ENCODE measurements around the gene CCDC192. TPM values are rescaled to one million over a fixed set of nuclear protein-coding genes. Genes with fewer than 3 reads are reported as not detected.

CCDC192 gene
- total and polyA plus RNA-seq, 2 donors: 0.09 to 0.11 TPM

GRCh38 chr5:127922603-127923002 lies 219.4 kb downstream of the CCDC192 start:
- Histone ChIP-seq H3K4me3 (ENCODE audit: low read length in 2 of 2) (no peak overlapping the region), H3K27me3 (ENCODE audit: control insufficient read depth in 2 of 2, insufficient read depth in 1 of 2, low read length in 1 of 2) (no peaks in the 10 kb centered on the region), H3K36me3 (ENCODE audit: control insufficient read depth in 2 of 2, insufficient read depth in 2 of 2, low read length in 1 of 2) (no peaks in the 10 kb centered on the region), H3K27ac (ENCODE audit: low read depth in 1 of 2, low read length in 1 of 2) (no peak overlapping the region), H3K9me3 (ENCODE audit: control insufficient read depth in 2 of 2, insufficient read depth in 1 of 2, low read length in 1 of 2) (no peaks in the 10 kb centered on the region), H3K4me1 (ENCODE audit: control insufficient read depth in 2 of 2, insufficient read depth in 2 of 2, low read length in 2 of 2) (no peaks in the 10 kb centered on the region)
- 95% methylated on average over 2 of the region's 2 CpGs for WGBS
- DNase-seq (ENCODE audit: low read depth in 6 of 9, low spot score in 9 of 9): no peak

DNA sequence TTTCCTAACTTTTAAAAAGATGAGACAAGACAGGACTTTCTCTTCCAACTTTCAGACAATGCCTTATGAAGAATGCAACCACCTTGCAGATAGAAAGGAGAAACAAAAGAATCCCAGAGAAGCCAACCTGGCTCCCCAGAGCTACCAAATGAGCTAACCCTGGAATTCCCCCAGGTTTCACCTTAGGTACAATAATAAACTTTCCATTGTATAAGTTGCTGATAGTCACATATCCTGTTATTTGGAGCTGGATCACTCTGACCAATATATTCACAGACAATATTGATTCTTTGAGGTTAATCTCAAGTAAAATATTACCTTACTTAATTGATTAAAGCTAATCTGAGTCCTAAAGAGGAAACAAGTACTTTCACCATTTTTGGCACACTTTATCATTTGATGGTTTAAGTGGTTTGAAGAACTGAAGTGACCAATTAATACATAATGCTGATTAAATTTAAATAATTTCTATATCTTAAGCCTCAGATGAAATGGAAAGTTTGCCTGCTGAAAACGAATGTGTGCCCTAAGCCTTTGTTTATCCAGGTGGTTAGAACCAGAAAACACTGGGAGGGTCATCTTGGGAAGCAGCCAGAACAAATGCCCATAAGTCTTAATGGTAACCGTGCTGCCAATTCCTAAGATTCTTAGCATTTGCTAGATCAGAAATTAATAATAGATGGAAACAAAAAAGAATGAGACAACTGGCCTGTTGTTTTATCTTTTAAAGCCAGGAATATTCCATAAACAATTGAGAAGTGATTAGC lies 220.8 kb downstream of the CCDC192 start:
- Histone ChIP-seq H3K36me3 (ENCODE audit: control insufficient read depth in 2 of 2, insufficient read depth in 2 of 2, low read length in 1 of 2) (no peaks in the 10 kb centered on the region), H3K9me3 (ENCODE audit: control insufficient read depth in 2 of 2, insufficient read depth in 1 of 2, low read length in 1 of 2) (no peaks in the 10 kb centered on the region), H3K27ac (ENCODE audit: low read depth in 1 of 2, low read length in 1 of 2) (no peak overlapping the region), H3K4me3 (ENCODE audit: low read length in 2 of 2) (no peak overlapping the region), H3K4me1 (ENCODE audit: control insufficient read depth in 2 of 2, insufficient read depth in 2 of 2, low read length in 2 of 2) (no peaks in the 10 kb centered on the region), H3K27me3 (ENCODE audit: control insufficient read depth in 2 of 2, insufficient read depth in 1 of 2, low read length in 1 of 2) (no peaks in the 10 kb centered on the region)
- no peak for DNase-seq (ENCODE audit: low read depth in 6 of 9, low spot score in 9 of 9)
- 93% methylated on average over 2 of the region's 2 CpGs for WGBS

- H3K27ac ChIP-seq (ENCODE audit: low read depth in 1 of 2, low read length in 1 of 2): no peak overlapping the region
- no peak for DNase-seq (ENCODE audit: low read depth in 6 of 9, low spot score in 9 of 9)
- H3K36me3 ChIP-seq (ENCODE audit: control insufficient read depth in 2 of 2, insufficient read depth in 2 of 2, low read length in 1 of 2): no peaks in the 10 kb centered on the region
- H3K9me3 ChIP-seq (ENCODE audit: control insufficient read depth in 2 of 2, insufficient read depth in 1 of 2, low read length in 1 of 2): no peaks in the 10 kb centered on the region
- no peaks in the 10 kb centered on the region for H3K27me3 ChIP-seq (ENCODE audit: control insufficient read depth in 2 of 2, insufficient read depth in 1 of 2, low read length in 1 of 2)
- WGBS: 99% methylated on average over 1 of the region's 1 CpG
- H3K4me3 ChIP-seq (ENCODE audit: low read length in 2 of 2): no peak overlapping the region
- H3K4me1 ChIP-seq (ENCODE audit: control insufficient read depth in 2 of 2, insufficient read depth in 2 of 2, low read length in 2 of 2): no peaks in the 10 kb centered on the region
Observed at GRCh38 chr5:127924606-127925005, 221.4 kb downstream of the CCDC192 start.

DNA sequence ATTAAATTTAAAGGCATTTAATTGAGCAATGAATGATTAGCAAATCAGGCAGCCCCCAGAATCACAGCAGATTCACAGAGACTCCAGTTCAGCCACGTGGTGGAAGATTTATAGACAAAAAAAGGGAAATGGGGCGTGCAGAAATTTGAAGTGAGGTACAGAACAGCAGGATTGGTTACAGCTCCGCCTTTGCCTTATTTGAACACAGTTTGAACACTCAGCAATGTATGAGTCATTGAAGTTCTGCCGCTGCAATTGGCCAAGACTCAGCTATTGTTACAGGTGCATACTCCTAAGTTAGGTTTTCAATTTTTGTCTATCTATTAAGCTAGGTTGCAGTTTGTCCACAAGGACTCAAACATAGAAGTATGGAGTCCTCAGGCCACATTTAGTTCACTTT lies 222.7 kb downstream of the CCDC192 start:
- Histone ChIP-seq H3K4me1 (ENCODE audit: control insufficient read depth in 2 of 2, insufficient read depth in 2 of 2, low read length in 2 of 2) (no peaks in the 10 kb centered on the region), H3K27ac (ENCODE audit: low read depth in 1 of 2, low read length in 1 of 2) (no peak overlapping the region), H3K27me3 (ENCODE audit: control insufficient read depth in 2 of 2, insufficient read depth in 1 of 2, low read length in 1 of 2) (no peaks in the 10 kb centered on the region), H3K9me3 (ENCODE audit: control insufficient read depth in 2 of 2, insufficient read depth in 1 of 2, low read length in 1 of 2) (no peaks in the 10 kb centered on the region), H3K36me3 (ENCODE audit: control insufficient read depth in 2 of 2, insufficient read depth in 2 of 2, low read length in 1 of 2) (no peaks in the 10 kb centered on the region), H3K4me3 (ENCODE audit: low read length in 2 of 2) (no peak overlapping the region)
- DNase-seq (ENCODE audit: low read depth in 6 of 9, low spot score in 9 of 9): no peak
- WGBS: 58% methylated on average over 4 of the region's 4 CpGs

GRCh38 chr5:127926974-127927373 lies 223.8 kb downstream of the CCDC192 start:
- no peaks in the 10 kb centered on the region for H3K36me3 ChIP-seq (ENCODE audit: control insufficient read depth in 2 of 2, insufficient read depth in 2 of 2, low read length in 1 of 2)
- DNase-seq (ENCODE audit: low read depth in 6 of 9, low spot score in 9 of 9): no peak
- H3K9me3 ChIP-seq (ENCODE audit: control insufficient read depth in 2 of 2, insufficient read depth in 1 of 2, low read length in 1 of 2): no peaks in the 10 kb centered on the region
- WGBS: 99% methylated on average over 3 of the region's 3 CpGs
- no peaks in the 10 kb centered on the region for H3K4me1 ChIP-seq (ENCODE audit: control insufficient read depth in 2 of 2, insufficient read depth in 2 of 2, low read length in 2 of 2)
- H3K4me3 ChIP-seq (ENCODE audit: low read length in 2 of 2): no peak overlapping the region
- H3K27me3 ChIP-seq (ENCODE audit: control insufficient read depth in 2 of 2, insufficient read depth in 1 of 2, low read length in 1 of 2): no peaks in the 10 kb centered on the region
- no peak overlapping the region for H3K27ac ChIP-seq (ENCODE audit: low read depth in 1 of 2, low read length in 1 of 2)

GRCh38 chr5:127928053-127928452 lies 224.9 kb downstream of the CCDC192 start:
- WGBS: 98% methylated on average over 4 of the region's 4 CpGs
- H3K36me3 ChIP-seq (ENCODE audit: control insufficient read depth in 2 of 2, insufficient read depth in 2 of 2, low read length in 1 of 2): no peaks in the 10 kb centered on the region
- H3K27ac ChIP-seq (ENCODE audit: low read depth in 1 of 2, low read length in 1 of 2): no peak overlapping the region

GRCh38 chr5:127930311-127930710 lies 227.1 kb downstream of the CCDC192 start:
- Histone ChIP-seq H3K4me3 (ENCODE audit: low read length in 2 of 2) (no peak overlapping the region), H3K36me3 (ENCODE audit: control insufficient read depth in 2 of 2, insufficient read depth in 2 of 2, low read length in 1 of 2) (no peaks in the 10 kb centered on the region), H3K27me3 (ENCODE audit: control insufficient read depth in 2 of 2, insufficient read depth in 1 of 2, low read length in 1 of 2) (no peaks in the 10 kb centered on the region), H3K9me3 (ENCODE audit: control insufficient read depth in 2 of 2, insufficient read depth in 1 of 2, low read length in 1 of 2) (no peaks in the 10 kb centered on the region), H3K4me1 (ENCODE audit: control insufficient read depth in 2 of 2, insufficient read depth in 2 of 2, low read length in 2 of 2) (no peaks in the 10 kb centered on the region), H3K27ac (ENCODE audit: low read depth in 1 of 2, low read length in 1 of 2) (no peak overlapping the region)
- DNase-seq (ENCODE audit: low read depth in 6 of 9, low spot score in 9 of 9): no peak

More at GRCh38 chr5:127928053-127928452, 224.9 kb downstream of the CCDC192 start:
- Histone ChIP-seq H3K4me1 (ENCODE audit: control insufficient read depth in 2 of 2, insufficient read depth in 2 of 2, low read length in 2 of 2) (no peaks in the 10 kb centered on the region), H3K4me3 (ENCODE audit: low read length in 2 of 2) (no peak overlapping the region), H3K9me3 (ENCODE audit: control insufficient read depth in 2 of 2, insufficient read depth in 1 of 2, low read length in 1 of 2) (no peaks in the 10 kb centered on the region), H3K27me3 (ENCODE audit: control insufficient read depth in 2 of 2, insufficient read depth in 1 of 2, low read length in 1 of 2) (no peaks in the 10 kb centered on the region)
- no peak for DNase-seq (ENCODE audit: low read depth in 6 of 9, low spot score in 9 of 9)

DNA sequence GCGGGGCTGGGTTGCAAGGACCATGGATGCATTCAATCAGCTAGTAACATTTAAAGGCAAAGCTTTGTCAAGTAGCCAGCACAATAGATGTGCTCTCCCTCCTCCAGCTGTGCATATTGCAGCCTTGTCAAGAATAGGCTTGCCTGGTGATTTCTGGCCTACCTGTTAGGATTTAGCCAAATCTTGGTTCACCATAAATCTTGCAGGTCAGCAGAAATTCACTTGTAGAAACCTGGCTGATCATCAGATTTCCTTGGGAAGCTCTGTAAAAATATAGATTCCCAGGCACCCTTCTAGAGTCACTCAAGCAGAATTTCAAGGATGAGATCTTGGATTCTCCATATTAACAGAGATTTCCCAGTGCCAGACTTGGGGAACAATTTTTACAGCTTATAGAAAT lies 228.2 kb downstream of the CCDC192 start:
- Histone ChIP-seq H3K27me3 (ENCODE audit: control insufficient read depth in 2 of 2, insufficient read depth in 1 of 2, low read length in 1 of 2) (no peaks in the 10 kb centered on the region), H3K36me3 (ENCODE audit: control insufficient read depth in 2 of 2, insufficient read depth in 2 of 2, low read length in 1 of 2) (no peaks in the 10 kb centered on the region), H3K4me1 (ENCODE audit: control insufficient read depth in 2 of 2, insufficient read depth in 2 of 2, low read length in 2 of 2) (no peaks in the 10 kb centered on the region), H3K9me3 (ENCODE audit: control insufficient read depth in 2 of 2, insufficient read depth in 1 of 2, low read length in 1 of 2) (no peaks in the 10 kb centered on the region), H3K27ac (ENCODE audit: low read depth in 1 of 2, low read length in 1 of 2) (no peak overlapping the region), H3K4me3 (ENCODE audit: low read length in 2 of 2) (no peak overlapping the region)
- WGBS: 96% methylated on average over 1 of the region's 1 CpG
- DNase-seq (ENCODE audit: low read depth in 6 of 9, low spot score in 9 of 9): no peak

DNA sequence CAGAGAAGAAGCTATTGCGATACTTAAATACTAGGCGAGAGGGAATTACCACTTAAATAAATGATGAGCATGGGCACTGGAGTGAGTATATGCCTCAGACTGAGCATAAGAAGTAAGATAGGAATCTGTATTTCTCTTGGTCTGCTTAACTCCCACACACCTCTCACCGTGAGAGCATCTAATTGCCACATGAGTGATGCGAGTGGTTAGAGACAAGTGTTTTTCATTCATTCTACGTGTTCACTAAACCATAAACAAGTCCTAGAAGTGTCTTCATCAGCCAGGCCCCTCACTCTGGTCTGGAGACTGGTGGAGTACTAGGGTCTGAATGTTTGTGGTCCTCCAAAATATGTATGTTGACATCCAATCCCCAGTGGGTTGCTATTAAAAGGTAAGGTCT lies 230.2 kb downstream of the CCDC192 start:
- DNase-seq (ENCODE audit: low read depth in 6 of 9, low spot score in 9 of 9): no peak
- Histone ChIP-seq H3K27me3 (ENCODE audit: control insufficient read depth in 2 of 2, insufficient read depth in 1 of 2, low read length in 1 of 2) (no peaks in the 10 kb centered on the region), H3K36me3 (ENCODE audit: control insufficient read depth in 2 of 2, insufficient read depth in 2 of 2, low read length in 1 of 2) (no peaks in the 10 kb centered on the region), H3K27ac (ENCODE audit: low read depth in 1 of 2, low read length in 1 of 2) (no peak overlapping the region), H3K4me1 (ENCODE audit: control insufficient read depth in 2 of 2, insufficient read depth in 2 of 2, low read length in 2 of 2) (no peaks in the 10 kb centered on the region), H3K4me3 (ENCODE audit: low read length in 2 of 2) (no peak overlapping the region), H3K9me3 (ENCODE audit: control insufficient read depth in 2 of 2, insufficient read depth in 1 of 2, low read length in 1 of 2) (no peaks in the 10 kb centered on the region)
- WGBS: 77% methylated on average over 5 of the region's 5 CpGs
